HG02884 (cell line): ENCODE measurements around the gene HOXB13.

Experiments
- ATAC-seq: cut with Tn5 transposase; IDR thresholded peaks from one replicate; pipeline ENCODE4 v1.9.1; 2021; ENCODE audit warnings: mild to moderate bottlenecking, moderate library complexity; ENCODE audit not compliant: unreplicated experiment

Gene HOXB13

DNA sequence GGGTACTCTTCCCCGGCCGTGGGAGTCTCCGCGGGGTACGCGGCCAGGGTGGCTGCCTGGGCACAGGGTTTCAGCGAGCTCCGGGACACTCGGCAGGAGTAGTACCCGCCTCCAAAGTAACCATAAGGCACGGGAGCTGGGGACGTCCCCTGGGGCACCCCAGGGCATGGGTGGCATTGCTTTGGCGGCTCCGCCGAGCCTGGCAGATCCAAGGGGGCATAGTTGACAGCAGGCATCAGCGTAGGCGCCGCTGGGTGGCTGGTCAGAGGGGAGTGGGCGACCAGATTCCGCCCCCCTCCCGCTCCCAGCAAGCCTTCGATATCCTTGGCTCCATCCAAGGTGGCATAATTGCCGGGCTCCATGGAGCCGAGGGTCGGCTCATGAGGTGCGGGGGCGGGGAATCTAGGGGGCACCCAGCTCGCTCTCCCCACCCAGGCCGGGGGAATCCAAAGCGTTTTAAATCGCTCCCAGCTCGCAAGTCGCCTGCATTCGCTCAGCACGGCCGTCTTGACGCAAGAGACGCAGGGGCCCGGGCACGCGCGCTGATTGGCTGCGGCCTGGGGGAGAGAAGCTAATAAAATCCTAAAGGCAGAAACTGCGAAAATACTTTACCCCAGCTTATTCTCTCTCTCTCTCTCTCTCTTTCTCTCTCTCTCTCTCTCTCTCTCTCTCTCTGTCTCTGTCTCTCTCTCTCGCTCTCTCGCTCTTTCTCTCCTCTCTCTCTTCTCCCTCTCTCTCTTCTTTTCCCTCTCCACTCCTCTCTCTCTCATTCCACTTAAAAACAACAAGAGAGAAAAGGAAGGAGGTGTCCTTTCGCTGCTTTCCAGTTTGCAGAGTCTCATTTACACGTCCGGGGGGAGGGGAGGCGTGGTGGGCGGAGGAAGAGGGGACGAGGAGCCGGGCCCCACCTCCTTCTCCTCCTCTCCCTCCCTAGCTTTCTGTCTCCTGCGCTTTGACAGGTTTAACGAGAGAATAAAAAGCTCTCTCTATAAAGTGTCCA is at the start of gene HOXB13:
Gene HOXB13, minus strand, starts transcription at position 519 of the 1,000 bp plus-strand sequence. Its CDS starts 157 bp downstream, at position 362.
- ATAC-seq = no peak

DNA sequence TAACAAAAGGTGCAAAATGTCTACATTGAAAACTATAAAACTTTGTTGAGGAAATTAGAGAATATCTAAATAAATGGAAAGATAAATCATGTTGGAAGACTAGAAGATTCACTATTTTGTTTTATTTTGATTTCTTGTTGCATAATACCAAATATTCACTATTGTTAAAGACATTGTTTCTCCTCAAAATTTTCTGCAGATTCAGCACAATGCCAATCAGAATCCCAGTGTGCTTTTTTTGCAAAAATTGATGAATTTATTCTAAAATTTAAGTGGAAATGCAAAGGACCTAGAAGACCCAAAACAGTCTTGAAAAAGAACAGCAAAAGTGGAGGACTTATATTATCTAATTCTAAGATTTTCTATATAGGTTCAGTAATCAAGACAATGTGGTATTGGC is 48.1 kb upstream of the HOXB13 start:
- no peak for ATAC-seq

DNA sequence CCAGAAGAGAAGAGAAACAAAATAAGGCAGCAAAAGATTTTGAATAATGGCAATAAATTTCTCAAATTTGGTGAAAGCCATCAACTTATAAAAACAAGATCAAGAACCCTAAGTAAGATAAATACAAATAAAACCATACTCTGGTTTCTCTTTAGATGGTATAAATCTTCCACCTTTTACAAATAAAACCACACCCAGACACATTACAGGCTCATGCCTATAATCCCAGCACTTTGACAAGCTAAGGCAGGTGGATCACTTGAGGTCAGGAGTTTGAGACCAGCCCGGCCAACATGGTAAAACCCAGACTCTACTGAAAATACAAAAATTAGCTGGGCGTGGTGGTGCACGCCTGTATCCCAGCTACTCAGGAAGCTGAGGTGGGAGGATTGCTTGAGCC is 44.7 kb upstream of the HOXB13 start:
- ATAC-seq = no peak

DNA sequence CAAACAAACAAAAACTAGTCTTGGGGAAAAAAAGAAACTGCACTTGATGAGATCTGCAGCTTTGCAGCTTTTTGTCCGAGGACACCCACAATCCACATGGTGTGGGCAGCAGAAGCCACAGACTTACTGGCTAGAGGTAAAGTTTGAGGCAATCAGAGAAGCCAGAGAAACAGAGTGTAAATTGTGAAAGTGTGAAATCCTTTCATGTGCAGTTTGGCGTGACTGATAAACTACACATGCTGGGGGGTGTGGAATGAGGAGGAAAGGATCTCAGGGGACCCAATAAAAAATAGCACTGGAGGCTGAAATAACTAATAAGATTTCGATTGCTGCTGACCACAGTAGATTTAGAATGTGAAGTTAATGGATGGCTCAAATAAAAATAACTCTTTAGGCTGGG is 42.4 kb upstream of the HOXB13 start:
- ATAC-seq = no peak

DNA sequence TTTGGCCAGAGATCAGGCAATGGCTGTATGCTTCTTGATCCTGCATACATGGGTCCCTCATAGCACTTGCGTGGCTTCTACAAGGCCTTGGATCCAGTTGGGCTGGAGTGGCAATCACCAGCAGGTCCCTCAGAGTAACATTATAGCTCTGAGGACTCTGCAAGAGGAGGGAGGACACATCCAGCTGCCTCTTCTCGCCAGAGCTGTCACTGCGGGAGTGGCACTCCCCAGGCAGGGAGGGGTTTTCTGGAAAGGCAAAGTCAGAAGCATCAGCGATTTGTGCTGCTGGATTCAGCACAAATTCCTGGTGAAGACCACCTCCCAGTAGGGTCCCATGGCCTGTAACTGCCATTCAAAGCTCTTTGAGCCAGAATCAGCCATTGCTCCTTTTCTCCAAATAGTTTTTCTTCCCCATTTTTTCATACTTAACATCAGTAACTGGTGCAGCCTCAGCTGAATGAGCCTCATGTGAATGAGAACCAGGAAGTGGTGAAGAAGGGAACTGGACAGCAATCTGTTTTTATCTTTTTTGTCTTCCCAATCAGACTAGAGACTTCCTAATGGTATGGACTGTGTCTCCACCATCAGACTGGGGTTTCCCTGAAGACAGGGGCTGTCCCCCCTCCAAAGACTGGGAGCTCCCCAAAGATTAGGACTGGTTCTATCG is 40.6 kb upstream of the HOXB13 start:
- ATAC-seq = no peak

DNA sequence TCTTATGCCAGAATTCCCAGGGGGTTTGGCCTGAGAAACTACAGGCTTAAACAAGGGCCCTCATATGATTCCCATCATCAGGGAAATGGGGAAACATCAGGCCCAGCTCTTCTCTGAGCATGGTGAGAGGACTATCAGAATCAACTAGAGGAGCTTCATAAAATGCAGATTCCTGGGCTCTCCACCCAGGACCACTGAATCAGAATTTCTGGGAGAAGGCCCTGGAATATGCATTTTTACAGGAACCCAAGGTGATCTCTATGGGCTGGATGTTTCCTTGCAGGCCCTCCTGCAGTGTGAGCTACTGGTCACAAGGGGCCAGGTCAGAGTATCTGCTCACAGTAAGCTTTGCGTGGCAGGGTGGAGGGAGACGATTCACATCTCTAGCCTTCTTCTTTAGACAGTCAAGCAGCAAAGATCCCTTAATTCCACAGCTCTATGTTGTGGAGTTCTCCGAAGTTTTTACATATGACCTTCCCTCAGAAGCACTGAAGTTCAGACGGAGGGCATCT is 38.8 kb upstream of the HOXB13 start:
- ATAC-seq = no peak

DNA sequence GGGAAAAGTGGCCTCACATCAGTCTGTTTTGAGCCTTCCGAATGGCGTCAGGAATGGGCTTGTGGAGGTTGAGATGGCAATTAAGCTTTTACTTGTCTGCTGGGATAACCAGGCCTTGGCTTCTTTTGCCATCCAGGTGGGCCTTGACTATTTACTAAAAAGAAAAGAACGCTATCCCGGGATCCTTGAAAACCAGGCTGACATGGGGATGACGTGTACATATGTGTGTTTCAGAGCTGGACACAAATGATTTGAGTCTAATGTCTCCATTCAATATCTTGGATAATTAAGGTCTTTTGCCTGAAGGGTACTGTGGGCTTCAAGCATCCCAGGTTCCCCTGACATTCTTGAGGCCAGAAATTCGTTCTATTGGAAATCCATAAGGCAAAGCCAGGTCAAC is 32.6 kb upstream of the HOXB13 start:
- ATAC-seq = no peak

DNA sequence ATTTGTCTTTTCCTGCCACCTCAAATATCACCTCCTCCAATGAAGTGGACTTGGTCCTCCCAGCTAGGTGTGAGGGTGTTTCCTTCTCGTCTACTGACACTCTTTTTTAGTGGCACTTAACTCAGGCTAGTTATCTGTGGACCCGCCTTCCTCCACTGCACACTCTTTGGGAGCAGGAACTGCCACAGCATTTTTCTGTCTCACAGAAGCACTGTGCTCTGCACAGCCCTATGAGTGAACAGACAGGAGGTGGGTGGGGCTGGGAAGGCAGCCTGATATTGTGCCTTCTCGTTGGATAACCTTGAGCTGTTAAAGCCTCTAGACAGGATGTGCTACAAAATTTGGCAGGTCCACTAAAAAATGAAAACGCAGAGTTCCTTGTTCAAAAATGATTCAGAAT is 31.9 kb upstream of the HOXB13 start:
- no peak for ATAC-seq

DNA sequence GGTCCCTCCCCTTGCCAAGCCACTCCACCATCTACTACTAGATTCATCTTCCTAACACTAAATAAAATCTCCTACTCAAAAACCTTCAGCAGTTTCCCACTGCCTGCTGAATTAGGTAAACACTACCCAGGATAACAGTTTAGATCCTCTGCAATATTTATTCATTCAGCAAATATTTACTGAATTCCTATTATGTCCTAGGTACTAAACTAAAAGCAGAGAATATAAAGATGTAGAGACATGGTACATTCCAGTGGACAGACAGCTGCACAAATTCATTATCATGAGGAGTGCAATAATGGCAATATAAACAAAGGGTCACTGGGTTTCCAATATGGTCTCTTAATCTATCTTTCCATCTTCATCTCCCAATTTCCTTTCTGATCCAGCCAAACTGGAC is 30.7 kb upstream of the HOXB13 start:
- no peak for ATAC-seq

DNA sequence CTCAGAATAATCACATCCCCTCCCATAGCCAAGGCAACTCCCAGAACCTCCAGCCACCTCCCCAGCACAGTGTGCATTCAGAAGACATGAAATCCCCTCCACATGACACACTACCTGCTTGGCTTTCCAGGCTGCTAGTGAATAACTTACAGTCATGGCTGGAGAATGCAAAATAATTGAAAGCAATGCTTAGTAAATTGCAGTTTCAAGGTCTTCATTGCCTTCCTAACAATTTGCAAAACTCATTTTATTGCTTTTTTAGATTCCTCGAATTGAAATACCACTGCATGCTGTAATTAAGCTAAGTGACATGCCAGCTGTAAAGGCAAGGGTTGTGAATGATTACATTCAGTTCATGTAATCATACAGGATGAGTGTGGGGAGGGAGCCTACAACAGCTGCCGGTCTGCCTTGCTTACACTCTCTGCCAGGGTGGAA is 29.0 kb upstream of the HOXB13 start:
- no peak for ATAC-seq

DNA sequence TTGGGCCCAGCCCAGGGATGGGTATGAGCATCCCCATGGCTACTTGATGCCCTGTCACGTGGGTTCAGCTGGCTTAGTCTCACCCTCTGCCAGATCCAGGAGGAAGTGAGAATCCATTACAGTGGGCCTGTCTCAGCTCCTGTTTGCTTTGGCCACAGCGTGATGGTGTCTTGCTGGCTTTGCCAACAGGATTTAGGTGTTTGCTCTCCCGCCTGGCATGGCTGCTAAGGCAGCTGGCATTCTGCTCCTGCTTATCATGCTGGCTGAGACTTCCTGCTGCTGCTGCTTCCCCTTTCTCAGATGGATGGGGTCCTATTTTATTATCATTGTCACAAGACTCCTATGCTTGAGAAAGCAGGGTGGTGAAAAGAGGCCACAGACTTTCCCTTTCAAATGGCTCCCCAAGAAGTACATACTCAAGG is 28.3 kb upstream of the HOXB13 start:
- no peak for ATAC-seq

DNA sequence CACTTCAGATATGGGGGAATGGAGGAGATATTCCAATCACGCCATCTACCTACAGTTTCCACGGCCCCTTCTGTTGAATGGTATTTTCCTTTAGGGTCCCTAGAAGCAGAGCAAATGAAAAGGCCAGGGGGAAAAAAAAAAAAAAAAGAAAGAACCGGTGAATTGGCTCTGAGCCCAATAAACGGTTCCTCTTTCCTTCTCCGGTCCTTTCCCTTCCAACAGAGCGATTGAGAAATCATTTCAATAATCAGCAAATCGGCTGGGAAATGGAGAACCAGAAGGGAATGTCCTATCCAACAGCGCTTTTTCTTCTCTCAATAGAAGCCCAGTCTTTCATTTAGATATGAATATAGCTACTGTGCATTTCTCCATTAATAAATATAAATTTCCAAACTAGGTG is 26.8 kb upstream of the HOXB13 start:
- no peak for ATAC-seq

DNA sequence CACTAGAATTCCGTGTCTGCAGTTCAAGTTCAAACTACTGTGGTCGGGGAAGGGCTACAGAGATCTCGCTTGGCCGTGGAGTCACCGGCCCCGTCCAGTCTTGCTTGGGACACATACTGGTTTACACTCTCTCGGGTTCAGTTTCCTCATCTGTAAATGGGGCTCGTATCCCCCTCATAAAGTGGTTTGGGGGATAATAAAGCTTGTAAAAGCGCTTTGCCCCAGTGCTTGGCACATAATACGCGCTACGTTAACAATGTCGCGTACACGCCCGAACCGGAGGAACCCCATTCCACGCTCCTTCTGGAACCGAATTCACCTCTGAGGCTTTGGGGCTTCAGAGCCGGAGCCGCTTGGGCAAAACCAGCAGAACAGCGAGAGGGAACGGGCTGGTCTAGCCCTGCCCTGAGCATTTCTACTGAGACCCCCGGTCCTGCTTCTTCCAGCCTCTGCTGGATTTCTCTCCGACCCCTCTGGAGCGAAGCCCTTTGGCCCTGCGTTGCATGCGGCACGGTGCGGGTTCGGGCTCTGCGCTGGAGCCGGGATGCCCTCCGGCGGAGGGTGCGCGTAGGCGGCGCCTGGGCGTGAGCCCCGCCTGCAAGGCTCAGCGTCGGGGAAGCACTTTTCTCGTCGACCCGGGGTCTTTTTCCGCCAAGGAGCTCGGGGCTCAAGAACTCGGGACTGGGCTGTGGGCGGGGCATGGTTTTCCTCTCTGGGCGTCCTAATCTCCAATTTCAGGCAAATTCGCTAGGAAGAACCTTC is 26.1 kb upstream of the HOXB13 start:
- ATAC-seq = no peak

DNA sequence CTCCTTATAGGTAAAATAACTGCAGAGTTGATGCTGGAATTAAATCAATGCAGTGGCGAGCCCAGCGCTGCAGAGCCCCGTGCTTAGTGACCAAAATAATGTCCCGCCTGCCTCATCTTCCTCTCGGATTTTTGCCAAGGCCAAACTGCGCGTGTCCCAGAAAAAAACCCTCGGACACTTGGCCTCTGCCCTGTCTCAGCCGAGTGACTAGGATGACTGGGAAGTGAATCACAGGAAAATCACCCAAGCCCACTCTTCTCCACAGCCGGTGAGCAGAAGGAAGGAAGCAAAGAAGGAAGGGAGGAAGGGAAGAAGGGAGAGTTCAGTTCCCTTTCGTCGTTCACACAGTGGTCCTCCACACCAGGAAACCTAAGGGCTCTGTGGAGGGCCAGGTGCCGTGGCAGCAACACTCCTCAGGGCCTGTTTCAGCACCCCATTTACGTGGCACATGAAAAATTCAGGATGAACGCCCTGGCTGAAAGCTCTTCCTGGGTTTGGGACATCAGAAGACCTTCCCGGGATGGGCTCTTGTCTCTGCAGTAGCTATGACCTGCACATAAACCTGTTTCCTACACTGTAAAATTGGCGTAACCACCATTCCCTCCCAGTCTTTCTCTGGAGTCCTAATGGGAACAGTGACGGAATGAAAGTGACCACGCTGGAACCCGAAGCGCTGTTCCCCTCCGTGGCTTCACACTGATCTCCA is 25.4 kb upstream of the HOXB13 start:
- ATAC-seq = no peak

DNA sequence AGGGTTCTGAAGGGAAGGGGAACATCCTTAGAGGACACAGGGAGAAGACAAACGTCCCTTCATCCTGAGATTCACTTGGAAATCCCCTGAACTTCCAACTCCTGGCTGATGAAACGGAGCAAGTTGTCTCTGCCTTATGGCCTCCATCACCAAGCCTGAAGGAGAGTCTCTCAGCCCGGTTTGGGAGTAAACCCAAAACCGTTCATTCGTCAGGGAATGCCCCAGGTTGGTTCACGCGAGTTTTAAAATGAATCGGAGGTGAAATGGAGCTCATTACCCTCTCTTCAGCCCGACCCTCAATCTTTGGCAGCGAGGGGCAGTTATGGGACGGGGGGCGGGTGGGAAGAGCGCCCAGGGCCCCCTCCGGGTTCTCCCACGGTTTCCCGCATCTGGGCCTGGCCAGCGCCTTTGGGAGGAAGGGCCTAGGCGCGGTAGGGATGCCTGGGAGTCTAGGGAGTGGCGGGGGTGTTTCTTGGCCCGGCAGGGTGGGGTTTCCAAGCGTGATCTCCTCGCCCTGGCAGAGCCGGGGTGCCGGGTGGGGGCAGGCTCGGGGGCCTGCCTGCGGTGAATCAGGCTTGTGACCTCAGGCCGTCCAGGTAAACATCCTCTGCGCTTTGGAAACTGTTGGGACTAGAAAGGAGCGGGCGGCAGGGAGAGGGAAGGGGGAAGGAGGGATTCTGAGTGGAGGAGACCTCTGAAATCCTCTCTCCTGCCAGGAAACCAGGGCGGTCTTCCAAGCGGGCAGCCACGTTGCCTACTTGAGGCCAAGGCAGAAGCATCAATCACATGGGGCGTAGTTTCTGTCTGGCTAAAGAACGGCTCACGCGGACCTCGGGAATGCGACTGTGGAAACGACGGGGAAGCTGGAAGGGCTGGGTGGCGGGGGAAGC is 24.1 kb upstream of the HOXB13 start:
- no peak for ATAC-seq

DNA sequence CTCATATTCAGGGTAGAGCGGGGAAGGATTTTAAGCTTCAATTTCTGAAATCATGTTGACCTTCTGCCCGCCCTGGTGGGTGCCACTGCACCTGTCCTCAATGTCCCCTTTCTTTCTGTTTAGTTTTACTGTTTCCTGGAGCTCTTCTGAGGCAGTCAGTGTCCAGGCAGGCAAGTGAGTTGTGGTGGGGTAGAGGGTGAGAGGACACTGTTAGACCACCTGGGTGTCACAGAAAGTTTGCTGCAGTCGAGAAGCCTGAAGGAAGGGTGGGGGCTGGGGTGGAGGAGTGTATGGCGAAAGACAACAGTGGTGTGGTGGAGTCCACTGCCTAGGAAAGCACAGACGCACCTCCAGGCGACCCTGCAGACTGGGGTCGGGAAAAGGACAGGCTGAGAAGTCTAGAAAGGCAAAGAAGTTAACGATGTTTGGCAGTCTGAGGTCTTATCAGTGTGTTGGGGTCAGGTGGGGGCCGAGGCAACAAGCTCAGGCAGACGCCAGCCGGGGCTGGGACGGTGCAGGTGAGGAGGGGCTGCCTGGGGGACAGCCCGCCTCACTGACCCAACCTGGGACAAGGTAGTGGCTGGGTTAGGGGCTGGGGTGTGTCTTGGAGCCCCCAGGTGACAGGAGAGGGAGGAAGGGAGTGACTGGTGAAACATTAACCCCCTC is 23.3 kb upstream of the HOXB13 start:
- no peak for ATAC-seq

DNA sequence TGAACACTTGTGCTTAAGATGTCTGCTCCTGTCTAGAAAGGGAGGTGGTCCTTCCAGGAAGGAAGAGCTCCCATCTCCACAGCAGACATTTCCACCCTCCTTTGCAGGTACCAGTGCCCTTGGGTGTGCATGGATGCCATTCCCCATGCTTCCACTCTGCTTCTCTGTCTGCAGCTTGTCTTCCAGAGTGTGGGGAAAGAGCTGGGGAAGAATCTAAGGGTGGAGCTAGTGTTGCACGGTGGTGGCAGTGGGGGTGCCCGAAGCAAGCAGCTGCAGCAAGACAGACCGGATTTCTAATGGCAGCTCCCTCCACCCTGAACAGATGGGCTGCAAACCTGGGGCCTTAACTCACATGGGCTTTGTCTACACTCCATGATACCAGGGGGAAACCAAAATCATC is 22.6 kb upstream of the HOXB13 start:
- ATAC-seq = no peak

DNA sequence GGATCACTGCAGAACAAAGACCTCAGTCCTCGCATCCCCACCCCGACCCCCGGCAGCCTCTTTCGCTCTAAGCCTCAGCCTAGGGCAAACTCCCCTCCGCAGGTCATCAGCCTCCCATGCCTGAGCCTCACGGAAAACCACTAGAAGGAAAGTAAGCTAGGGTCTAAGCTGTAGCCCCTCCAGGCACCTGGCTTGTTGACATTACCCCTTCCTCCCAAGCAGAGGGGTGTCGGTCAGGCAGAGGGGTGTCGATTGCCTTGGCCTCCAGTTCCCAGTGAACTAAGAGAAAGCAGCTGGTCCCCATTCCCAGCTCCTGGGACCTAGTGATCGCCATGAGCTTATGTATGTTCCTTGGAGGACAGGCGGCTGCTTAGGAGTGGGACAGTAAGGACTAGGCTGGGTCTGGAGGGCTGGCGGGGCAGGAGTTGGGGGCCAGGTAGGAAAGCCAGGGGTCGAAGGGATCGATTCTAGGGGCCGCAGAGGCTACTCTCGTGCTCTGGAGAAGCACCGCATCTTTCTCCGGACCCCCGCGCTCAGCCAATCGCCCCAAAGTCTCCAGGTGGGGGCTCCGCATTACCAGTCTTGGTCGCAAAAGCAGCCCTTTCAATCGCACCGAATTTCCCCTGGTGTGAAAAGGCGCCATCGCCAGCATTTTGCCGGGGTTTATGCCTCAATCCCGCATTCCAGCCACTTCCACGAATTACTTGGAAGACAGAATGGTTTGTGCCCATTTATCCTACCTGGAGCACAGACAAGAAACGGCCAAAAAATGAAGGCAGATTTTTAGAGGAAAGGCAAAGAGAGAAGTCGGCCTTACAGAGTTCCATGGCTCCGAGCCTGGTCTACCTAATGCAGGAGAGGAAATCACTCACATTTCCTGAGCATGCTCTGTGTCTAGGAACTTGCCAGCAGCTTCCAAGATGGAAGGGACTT is 21.3 kb upstream of the HOXB13 start:
- ATAC-seq = no peak
